GM18520 (cell line): ENCODE results near the gene NCR2.

Source experiments
- ATAC-seq: cut with Tn5 transposase; IDR thresholded peaks from one replicate; pipeline ENCODE4 v1.9.1; 2021; ENCODE audit not compliant: unreplicated experiment

The NCR2 gene

DNA sequence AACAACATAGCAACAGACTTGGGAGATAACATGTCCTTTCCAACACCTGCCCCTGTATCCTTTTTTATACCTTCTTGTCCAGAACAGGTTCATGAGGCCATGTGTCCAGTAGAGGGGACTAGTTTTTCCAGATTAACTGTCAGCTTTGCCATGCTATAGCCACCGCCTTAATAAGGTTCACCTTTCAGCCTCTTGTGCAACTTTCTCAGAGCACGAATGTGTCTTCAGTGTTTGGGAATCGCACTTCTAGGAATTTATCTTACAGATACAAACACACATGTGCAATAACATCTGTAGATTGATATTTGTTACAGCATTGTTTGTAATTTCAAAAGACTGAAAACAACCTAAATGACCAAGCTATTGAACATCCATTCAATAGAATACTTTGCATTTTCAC lies 21.4 kb downstream of the NCR2 start:
- ATAC-seq, result no peak

- ATAC-seq, result no peak
These were observed 23.1 kb downstream of the NCR2 start for GRCh38 chr6:41358503-41358902.

DNA sequence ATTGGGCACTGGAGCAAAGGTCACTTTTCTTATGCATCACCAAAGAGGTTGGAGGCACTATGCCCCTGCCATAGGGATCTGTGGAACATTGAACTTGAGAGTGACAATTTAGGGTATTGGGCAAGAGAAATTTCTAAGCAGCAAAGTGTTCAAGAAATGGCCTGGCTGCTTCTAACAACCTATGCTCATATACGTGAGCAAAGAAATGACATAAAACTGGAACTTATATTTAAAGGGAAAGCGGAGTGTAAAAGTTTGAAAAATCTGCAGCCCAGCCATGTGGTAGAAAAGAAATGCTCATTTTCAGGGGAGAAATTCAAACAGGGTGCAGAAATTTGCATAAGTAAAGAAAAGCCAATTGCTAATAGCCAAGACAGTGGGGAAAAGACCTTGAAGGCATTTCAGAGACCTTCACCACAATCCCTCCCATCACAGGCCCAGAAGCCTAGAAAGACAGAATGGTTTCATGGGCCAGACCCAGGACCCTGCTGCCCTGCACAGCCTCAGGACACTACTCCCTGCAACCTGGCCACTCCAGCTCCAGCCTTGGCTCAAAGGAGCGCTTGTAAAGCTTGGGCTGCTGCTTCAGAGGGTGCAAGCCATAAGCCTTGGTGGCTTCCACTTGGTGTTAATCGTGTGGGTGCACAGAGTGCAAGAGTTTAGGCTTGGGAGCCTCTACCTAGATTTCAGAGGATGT lies 24.4 kb downstream of the NCR2 start:
- ATAC-seq, result no peak

DNA sequence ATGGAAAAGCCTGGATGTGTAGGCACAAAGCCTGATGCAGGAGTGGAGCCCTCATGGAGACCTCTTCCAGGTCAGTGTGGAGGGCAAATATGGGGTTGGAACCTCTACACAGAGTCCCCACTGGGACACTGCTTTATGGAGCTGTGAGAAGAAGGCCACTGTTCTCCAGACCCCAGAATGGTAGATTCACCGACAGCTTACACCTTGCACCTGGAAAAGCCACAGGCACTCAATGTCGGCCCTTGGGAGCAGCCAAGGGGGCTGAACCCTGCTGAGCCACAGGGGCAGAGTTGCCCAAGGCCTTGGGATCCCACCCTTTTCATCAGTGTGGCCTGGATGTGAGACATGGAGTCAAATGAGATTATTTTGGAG lies 24.9 kb downstream of the NCR2 start:
- no peak for ATAC-seq

DNA sequence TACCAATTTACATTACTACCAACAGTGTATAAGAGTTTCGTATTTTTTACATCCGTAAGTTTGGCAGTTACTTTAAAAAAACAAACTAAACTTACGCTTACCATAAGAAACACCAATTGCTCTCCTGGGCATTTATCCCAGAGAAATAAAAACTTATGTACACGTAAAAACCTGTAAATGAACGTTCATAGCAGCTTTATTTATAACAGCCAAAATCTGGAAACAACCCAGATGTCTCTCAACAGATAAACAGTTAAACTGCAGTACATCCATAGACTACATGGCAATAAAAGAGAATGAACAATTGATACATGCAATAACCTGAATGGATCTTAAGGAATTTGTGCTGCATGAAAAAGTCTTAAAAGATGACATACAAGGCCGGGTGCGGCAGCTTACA lies 30.7 kb downstream of the NCR2 start:
- ATAC-seq, result no peak

GRCh38 chr6:41367061-41367460 lies 31.7 kb downstream of the NCR2 start:
- ATAC-seq, result no peak

DNA sequence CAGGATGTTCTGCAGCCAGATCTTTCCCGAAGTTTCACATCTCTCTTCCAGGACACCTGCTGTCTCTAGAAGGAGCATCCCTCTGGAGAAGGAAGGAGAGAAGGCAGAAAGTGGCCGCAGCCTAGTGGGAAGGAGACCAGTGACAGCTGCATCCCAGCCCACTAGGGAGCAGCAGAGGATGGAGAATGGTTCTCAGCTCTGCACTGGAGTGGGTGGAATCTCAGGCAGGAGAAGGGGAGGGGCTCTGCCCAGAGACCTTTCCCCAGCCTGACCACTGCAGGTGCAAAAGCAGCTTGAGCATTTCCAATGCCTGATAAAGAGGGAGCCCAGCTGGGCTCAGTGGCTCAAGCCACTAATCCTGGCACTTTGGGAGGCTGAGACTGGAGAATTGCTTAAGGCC lies 32.3 kb downstream of the NCR2 start:
- no peak for ATAC-seq

DNA sequence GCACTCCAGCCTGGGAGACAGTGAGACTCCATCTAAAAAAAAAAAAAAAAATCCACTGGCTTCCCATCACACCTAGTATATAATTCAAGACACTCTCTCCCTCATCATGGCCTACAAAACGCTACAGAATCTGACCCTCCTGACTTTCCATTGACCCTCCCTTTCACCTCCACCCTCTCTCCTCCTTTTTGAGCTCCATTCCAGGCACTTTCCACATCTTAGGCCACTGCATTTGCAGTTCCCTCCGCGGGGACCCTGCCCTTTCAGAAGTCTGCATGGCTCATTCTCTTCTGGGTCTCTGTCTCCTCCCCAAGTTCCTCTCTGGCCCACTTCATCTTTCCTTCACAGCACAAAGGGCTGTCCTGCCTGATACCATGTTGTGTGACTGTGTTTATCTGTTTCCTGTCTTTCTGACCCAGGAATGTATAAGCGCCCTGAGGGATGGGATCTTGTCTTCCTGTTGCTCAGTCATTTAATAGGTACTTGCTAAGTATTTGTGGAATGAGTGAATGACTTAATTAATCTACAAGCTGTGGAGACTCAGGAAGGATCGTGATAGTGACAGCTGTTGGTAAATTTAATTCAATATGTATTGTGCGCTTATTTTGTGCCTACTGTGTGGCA lies 35.2 kb downstream of the NCR2 start:
- no peak for ATAC-seq

GRCh38 chr6:41371461-41371991 lies 36.1 kb downstream of the NCR2 start:
- no peak for ATAC-seq

DNA sequence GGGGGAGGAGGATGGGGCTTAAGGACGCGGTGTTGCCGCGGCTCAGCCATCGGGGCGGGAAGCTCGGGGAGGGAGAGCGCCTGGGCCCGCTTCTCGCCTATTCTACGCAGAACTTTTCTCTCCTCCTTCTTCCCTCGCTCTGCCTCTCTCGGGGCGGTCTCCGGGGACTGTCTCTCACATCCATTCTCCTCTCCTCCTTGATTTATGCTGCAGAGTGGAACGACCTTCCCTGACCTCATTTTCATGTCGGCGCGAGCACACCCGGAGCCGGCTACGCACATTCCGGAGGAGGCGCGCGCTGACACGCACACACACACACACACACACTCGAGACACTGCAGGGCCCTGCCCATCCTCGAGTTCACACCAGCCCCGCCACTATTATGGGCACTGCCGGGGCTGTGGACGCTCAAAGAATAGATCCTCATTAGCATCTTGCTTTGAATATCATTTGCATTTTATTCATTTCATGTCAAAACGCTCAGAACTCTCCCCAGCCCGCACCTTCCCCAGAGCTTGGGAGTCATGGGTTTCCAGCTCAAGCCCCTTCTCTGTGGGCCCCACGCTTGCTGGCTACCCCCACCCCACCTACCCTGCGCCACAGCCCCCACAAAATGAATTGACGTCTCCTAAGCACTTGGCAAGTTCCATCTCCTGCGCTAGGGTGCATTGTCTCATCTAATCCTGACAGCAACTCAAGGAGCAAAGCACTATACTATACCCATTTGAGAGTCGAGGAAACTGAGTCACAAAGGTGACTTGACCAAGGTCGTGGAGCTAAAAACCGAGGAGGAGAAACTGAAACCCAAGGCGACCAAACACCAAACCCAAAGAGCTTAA lies 36.8 kb downstream of the NCR2 start:
- ATAC-seq, result no peak

GRCh38 chr6:41372832-41373626 lies 37.6 kb downstream of the NCR2 start:
- no peak for ATAC-seq

- ATAC-seq, result no peak
These were observed 38.2 kb downstream of the NCR2 start for GRCh38 chr6:41373627-41373918.

- no peak for ATAC-seq
These were observed 38.7 kb downstream of the NCR2 start for GRCh38 chr6:41373919-41374617.

DNA sequence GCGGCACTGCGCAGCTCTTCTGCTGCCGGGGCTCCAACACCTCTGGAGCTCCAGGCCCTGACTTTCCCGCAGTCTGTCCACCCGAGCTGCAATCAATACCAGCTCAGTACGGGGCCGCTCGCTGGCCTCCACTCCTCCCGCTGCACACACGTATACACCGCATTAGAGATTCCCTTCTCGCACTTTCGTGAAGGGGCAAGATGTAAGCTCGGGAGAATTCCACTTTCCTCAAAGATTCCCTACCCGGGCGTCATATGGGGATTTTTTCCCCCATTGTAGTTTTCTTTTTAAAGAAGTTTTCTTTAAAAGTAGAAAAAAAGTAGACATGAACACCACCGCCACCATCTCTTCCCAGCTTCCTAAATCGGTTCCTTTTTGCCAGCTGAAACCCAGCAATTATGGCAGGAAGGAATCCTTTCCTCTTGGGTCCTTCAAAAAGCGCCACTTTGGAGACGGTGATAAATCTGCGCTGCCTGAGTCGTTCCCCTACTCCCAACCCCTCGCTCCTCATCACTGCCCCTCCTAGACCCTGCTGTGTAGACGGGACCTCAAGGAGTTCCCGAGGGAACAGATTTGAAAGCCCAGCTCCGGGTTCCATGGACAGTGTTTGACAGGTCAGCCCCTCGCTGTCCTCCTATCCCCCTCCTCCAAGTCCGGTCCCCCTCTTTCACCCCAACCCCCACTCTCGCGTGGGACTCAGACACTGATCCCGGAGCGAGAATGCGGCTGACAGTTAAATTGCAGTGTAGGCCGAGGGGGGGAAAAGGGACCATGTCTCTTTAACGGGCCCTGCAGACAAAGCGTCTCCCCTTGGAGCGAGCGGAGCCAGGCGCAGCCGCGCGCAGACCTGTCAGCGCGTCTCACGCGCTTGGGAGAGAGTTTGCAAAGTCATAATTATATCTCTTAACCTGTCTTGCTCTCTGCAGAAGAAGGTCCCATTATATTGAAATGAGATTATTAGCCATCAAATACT lies 39.5 kb downstream of the NCR2 start:
- ATAC-seq, result no peak

DNA sequence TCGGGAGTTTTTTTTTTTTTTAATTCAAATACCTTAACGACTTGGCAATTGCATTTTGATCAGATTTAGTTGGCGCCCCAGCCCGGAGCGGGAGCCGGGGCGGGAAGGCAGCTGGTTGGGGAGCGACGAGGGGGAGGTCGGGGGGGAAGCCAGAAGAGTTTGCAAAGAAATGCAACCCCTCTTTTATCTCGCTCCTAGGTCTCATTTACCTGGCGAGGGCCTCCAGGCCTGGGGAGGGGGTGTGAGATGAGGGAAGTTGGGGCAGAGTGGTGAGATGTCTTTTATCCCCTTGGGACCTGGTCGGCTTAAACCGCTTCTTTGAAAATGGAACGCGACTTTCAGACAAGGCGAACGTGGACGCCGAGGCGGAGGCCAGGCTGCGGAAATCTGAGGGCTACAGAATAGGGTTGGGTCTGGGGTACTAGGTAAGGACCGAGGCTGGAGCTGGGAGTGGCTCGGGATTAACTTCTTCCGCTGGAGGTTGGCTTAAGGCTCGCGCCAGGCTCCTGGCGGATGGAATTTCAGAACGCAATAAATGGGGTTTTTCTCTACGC lies 40.3 kb downstream of the NCR2 start:
- ATAC-seq, result no peak

GRCh38 chr6:41376176-41376575 lies 40.8 kb downstream of the NCR2 start:
- no peak for ATAC-seq

DNA sequence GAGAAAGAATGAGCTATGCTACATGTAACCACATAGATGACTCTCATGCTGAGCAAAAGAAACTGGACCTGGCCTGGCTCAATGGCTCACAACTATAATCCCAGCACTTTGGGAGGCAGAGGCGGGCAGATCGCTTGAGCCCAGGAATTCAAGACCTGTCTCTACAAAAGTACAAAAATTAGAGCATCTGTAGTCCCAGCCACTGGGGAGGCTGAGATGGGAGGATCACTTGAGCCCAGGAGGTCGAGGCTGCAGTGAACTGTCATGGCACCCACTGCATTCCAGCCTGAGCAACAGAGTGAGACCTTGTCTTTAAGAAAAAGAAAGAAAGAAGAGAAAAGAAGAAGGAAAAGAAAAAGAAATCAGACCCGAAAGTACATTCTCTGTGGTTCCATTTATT lies 41.7 kb downstream of the NCR2 start:
- no peak for ATAC-seq

GRCh38 chr6:41379306-41379705 lies 43.9 kb downstream of the NCR2 start:
- no peak for ATAC-seq

DNA sequence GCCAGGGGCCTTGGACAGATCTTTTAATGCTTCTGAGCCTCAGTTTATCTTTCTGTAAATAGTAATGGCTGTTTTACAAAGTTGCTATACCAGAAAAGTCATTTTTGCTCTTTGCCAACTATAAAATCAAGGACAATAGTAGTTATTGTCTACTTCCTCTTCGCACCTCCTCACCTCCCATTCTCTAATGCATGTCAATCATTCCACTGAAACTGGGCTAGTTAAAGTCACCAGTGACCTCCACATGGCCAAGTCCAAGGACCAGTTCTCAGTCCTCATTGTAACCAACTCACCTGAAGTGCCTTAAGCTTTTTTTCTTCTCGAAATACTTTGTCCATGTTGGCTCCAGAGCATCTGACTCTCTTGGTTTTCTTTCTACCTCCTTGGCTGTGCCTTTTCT lies 51.2 kb downstream of the NCR2 start:
- no peak for ATAC-seq
